ENCODE measurements around the gene CACNB4. TPM values are rescaled to one million over a fixed set of nuclear protein-coding genes. Genes with fewer than 3 reads are reported as not detected.

The CACNB4 gene
- total RNA-seq, 1 experiment from 2014 or later = 1.00 TPM

GRCh38 chr2:151914989-151915628 is 183.7 kb downstream of the CACNB4 start:
- Histone ChIP-seq H3K9me3 (no peaks in the 10 kb centered on the region), H3K27me3 (replicated peaks; ENCODE audit: control insufficient read depth, insufficient read depth, low read length) (no peaks in the 10 kb centered on the region; the same call in 1 of the 2 replicates), H3K4me1 (no peaks in the 10 kb centered on the region), H3K4me3 (ENCODE audit: low read depth, low read length) (no peak overlapping the region), H3K36me3 (ENCODE audit: control insufficient read depth, insufficient read depth, low read length) (no peaks in the 10 kb centered on the region)
- Mint-ChIP-seq H3K27me3 (ENCODE audit: insufficient read depth, unreplicated experiment) (peaks cover 10% of the 10 kb centered on the region), H3K36me3 (ENCODE audit: insufficient read depth, unreplicated experiment) (no peaks in the 10 kb centered on the region), H3K4me1 (ENCODE audit: low read depth, unreplicated experiment) (no peaks in the 10 kb centered on the region), H3K27ac (ENCODE audit: unreplicated experiment) (no peak overlapping the region), H3K9me3 (ENCODE audit: unreplicated experiment) (no peaks in the 10 kb centered on the region), H3K4me3 (ENCODE audit: unreplicated experiment) (no peak overlapping the region)
- ChIA-PET CTCF (interaction anchor here (0.6 to 0.8 kb wide), 2 partner anchors 13 to 169 kb away, joined by 4 to 8 read pairs; no protein-coding TSS in a partner anchor), POLR2A (no interaction called here)
- BruUV-seq (replicated peaks) = no TSS peak
- TF ChIP-seq, protein P1, sequence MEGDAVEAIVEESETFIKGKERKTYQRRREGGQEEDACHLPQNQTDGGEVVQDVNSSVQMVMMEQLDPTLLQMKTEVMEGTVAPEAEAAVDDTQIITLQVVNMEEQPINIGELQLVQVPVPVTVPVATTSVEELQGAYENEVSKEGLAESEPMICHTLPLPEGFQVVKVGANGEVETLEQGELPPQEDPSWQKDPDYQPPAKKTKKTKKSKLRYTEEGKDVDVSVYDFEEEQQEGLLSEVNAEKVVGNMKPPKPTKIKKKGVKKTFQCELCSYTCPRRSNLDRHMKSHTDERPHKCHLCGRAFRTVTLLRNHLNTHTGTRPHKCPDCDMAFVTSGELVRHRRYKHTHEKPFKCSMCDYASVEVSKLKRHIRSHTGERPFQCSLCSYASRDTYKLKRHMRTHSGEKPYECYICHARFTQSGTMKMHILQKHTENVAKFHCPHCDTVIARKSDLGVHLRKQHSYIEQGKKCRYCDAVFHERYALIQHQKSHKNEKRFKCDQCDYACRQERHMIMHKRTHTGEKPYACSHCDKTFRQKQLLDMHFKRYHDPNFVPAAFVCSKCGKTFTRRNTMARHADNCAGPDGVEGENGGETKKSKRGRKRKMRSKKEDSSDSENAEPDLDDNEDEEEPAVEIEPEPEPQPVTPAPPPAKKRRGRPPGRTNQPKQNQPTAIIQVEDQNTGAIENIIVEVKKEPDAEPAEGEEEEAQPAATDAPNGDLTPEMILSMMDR (IDR thresholded peaks at IDR 0.05; ENCODE audit: insufficient read depth in 1 of 2, low read depth in 1 of 2, low read length in 1 of 2, severe bottlenecking in 1 of 2, unreplicated experiment in 1 of 2) = no peak
- DNase-seq = peak in 1 of 2 experiments; percentile 35
- intact Hi-C loops (cut with micrococcal nuclease; ENCODE audit: unreplicated experiment) = no loop called here

DNA sequence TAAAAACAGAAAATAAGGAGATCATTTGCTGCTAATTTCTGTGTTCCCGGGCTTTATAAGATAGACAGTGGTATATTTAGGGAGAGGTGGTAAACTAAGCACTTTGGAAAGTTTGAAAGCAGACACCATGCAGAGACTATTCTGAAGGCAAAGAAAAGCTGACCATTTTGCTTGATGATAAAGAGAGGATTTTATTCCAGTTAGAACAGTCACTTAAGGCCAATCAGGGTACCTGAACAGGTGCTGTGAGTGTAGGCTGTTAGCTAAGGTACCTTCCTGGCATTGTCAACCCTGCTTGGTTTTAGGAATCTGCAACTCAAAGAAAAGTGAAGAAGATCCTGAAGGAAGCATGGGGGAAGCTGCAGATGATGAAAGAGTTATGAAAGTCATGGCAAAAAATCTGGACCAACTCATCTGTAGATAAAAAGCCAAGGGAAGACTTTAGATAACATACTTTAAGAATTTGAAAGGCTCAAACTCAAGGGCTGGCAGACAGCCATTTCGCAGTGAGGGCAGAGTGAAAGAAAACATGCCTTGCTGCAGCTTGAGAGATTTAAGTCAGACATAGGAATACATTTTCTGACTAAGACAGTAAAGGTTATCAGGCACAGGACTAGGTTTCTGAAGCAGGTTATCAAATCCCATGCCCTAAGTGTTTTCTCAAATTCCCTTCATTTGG is 190.5 kb downstream of the CACNB4 start:
- H3K4me1 ChIP-seq = no peaks in the 10 kb centered on the region
- DNase-seq = no peak
- no peak overlapping the region for H3K27ac Mint-ChIP-seq (ENCODE audit: unreplicated experiment)
- H3K27me3 Mint-ChIP-seq (ENCODE audit: insufficient read depth, unreplicated experiment) = peaks cover 5% of the 10 kb centered on the region
- POLR2A ChIA-PET = no interaction called here
- H3K4me1 Mint-ChIP-seq (ENCODE audit: low read depth, unreplicated experiment) = no peaks in the 10 kb centered on the region
- CTCF ChIA-PET = no interaction called here
- intact Hi-C loops (cut with micrococcal nuclease; ENCODE audit: unreplicated experiment) = no loop called here
- no peaks in the 10 kb centered on the region for H3K9me3 Mint-ChIP-seq (ENCODE audit: unreplicated experiment)
- H3K9me3 ChIP-seq = no peaks in the 10 kb centered on the region
- H3K4me3 Mint-ChIP-seq (ENCODE audit: unreplicated experiment) = no peak overlapping the region
- no peaks in the 10 kb centered on the region for H3K36me3 ChIP-seq (ENCODE audit: control insufficient read depth, insufficient read depth, low read length)
- no TSS peak for BruUV-seq (replicated peaks)
- H3K27me3 ChIP-seq (replicated peaks; ENCODE audit: control insufficient read depth, insufficient read depth, low read length) = no peaks in the 10 kb centered on the region; the same call in 1 of the 2 replicates
- H3K4me3 ChIP-seq (ENCODE audit: low read depth, low read length) = no peak overlapping the region
- no peaks in the 10 kb centered on the region for H3K36me3 Mint-ChIP-seq (ENCODE audit: insufficient read depth, unreplicated experiment)
- TF ChIP-seq, protein P1 (IDR thresholded peaks at IDR 0.05; ENCODE audit: insufficient read depth in 1 of 2, low read depth in 1 of 2, low read length in 1 of 2, severe bottlenecking in 1 of 2, unreplicated experiment in 1 of 2) = no peak

- no peaks in the 10 kb centered on the region for H3K36me3 ChIP-seq (ENCODE audit: control insufficient read depth, insufficient read depth, low read length)
- Mint-ChIP-seq H3K36me3 (ENCODE audit: insufficient read depth, unreplicated experiment) (no peaks in the 10 kb centered on the region), H3K27ac (ENCODE audit: unreplicated experiment) (no peak overlapping the region), H3K27me3 (ENCODE audit: insufficient read depth, unreplicated experiment) (peaks cover 5% of the 10 kb centered on the region), H3K4me3 (ENCODE audit: unreplicated experiment) (no peak overlapping the region), H3K9me3 (ENCODE audit: unreplicated experiment) (no peaks in the 10 kb centered on the region), H3K4me1 (ENCODE audit: low read depth, unreplicated experiment) (no peaks in the 10 kb centered on the region)
- no TSS peak for BruUV-seq (replicated peaks)
- DNase-seq = no peak
- no peaks in the 10 kb centered on the region for H3K9me3 ChIP-seq
- ChIA-PET POLR2A (no interaction called here), CTCF (no interaction called here)
- H3K27me3 ChIP-seq (replicated peaks; ENCODE audit: control insufficient read depth, insufficient read depth, low read length) = no peaks in the 10 kb centered on the region; the same call in 1 of the 2 replicates
- intact Hi-C loops (cut with micrococcal nuclease; ENCODE audit: unreplicated experiment) = no loop called here
- no peaks in the 10 kb centered on the region for H3K4me1 ChIP-seq
- H3K4me3 ChIP-seq (ENCODE audit: low read depth, low read length) = no peak overlapping the region
- TF ChIP-seq, protein P1 (IDR thresholded peaks at IDR 0.05; ENCODE audit: insufficient read depth in 1 of 2, low read depth in 1 of 2, low read length in 1 of 2, severe bottlenecking in 1 of 2, unreplicated experiment in 1 of 2) = no peak
These were observed 191.3 kb downstream of the CACNB4 start for GRCh38 chr2:151907286-151908203.

Data from Caco-2 (cell line).